Osteoblast (primary cell): ENCODE measurements around the gene ZNF177. TPM values are rescaled to one million over a fixed set of nuclear protein-coding genes. Genes with fewer than 3 reads are reported as not detected.
A peak's percentile ranks its signal among the peaks of the same experiment; 100 is the strongest.

Source experiments
- DNase-seq: peaks from one replicate; pipeline ENCODE4 v3.0.0; 2011; ENCODE audit warnings: low spot score, mixed read lengths; ENCODE audit not compliant: insufficient read length; ENCODE audit errors: missing footprints
- H2AFZ ChIP-seq: 2 replicates; pipeline ENCODE4 v1.6.0; 2011; ENCODE audit warnings: mild to moderate bottlenecking, low read length
- H3K27ac ChIP-seq: 2 replicates; pipeline ENCODE4 v1.5.1; 2011; ENCODE audit warnings: mild to moderate bottlenecking, low read depth, low read length, moderate library complexity
- H3K27me3 ChIP-seq: 2 replicates; pipeline ENCODE4 v1.6.0; 2012; ENCODE audit warnings: mild to moderate bottlenecking, control low read depth, inconsistent platforms, low read length, moderate library complexity; ENCODE audit not compliant: insufficient read depth
- H3K36me3 ChIP-seq: 2 replicates; pipeline ENCODE4 v1.5.1; 2011; ENCODE audit warnings: mild to moderate bottlenecking, low read length, control low read depth, moderate library complexity; ENCODE audit not compliant: insufficient read depth
- H3K4me1 ChIP-seq: 2 replicates; pipeline ENCODE4 v1.5.1; 2011; ENCODE audit warnings: mild to moderate bottlenecking, low read length, control low read depth, moderate library complexity; ENCODE audit not compliant: insufficient read depth
- H3K4me2 ChIP-seq: 2 replicates; pipeline ENCODE4 v1.6.0; 2011; ENCODE audit warnings: mild to moderate bottlenecking, low read length; ENCODE audit not compliant: insufficient read depth
- H3K4me3 ChIP-seq: fragments of 200-600 bp; sonication (generic); 3 replicates; pipeline ENCODE4 v1.5.1; 2012; ENCODE audit warnings: mild to moderate bottlenecking, low read length, inconsistent platforms; ENCODE audit not compliant: insufficient read depth
- H3K79me2 ChIP-seq: 2 replicates; pipeline ENCODE4 v1.6.0; 2012; ENCODE audit warnings: mild to moderate bottlenecking, low read length, control low read depth, inconsistent platforms; ENCODE audit not compliant: insufficient read depth
- H3K9me3 ChIP-seq: 2 replicates; pipeline ENCODE4 v1.5.1; 2011; ENCODE audit warnings: low read depth, low read length, control low read depth
- H4K20me1 ChIP-seq: 2 replicates; pipeline ENCODE4 v1.6.0; 2012; ENCODE audit warnings: mild to moderate bottlenecking, low read length, control low read depth; ENCODE audit not compliant: insufficient read depth
- total RNA-seq: library from RNA; depleted of rRNA; stranded (reverse); fragments of >200 nt; gene quantifications from 2 replicates; pipeline ENCODE4 v1.2.3, GENCODE V29; 2012
- TF ChIP-seq, protein P1 (sequence below): IDR thresholded peaks from 2 replicates; pipeline ENCODE4 v1.5.1; 2011; ENCODE audit warnings: mild to moderate bottlenecking, low read depth, low read length, moderate library complexity; ENCODE audit errors: extremely low read depth

ZNF177 gene
- total RNA-seq, 1 donor, result 0.72 TPM

DNA sequence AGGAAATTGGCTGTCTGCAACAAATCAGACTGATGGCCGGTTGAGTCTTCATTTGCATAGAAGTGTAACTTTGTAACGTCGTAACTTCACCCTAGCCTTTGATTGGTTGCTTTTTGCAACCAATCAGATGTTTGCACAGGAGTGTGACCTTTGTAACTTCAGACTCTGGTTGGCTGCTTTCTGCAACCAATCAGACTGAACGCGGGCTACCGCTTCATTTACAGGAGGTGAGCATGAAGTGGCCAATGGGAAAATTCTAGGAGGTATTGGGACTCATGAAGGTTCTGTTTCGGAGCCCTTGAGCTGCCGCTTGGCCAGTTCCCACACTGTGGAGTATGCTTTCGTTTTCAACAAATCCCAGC, 39.3 kb upstream of the ZNF177 start:
- H4K20me1 ChIP-seq, result no peaks in the 10 kb centered on the region
- TF ChIP-seq, protein P1, sequence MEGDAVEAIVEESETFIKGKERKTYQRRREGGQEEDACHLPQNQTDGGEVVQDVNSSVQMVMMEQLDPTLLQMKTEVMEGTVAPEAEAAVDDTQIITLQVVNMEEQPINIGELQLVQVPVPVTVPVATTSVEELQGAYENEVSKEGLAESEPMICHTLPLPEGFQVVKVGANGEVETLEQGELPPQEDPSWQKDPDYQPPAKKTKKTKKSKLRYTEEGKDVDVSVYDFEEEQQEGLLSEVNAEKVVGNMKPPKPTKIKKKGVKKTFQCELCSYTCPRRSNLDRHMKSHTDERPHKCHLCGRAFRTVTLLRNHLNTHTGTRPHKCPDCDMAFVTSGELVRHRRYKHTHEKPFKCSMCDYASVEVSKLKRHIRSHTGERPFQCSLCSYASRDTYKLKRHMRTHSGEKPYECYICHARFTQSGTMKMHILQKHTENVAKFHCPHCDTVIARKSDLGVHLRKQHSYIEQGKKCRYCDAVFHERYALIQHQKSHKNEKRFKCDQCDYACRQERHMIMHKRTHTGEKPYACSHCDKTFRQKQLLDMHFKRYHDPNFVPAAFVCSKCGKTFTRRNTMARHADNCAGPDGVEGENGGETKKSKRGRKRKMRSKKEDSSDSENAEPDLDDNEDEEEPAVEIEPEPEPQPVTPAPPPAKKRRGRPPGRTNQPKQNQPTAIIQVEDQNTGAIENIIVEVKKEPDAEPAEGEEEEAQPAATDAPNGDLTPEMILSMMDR, result no peak
- H3K4me2 ChIP-seq, result peak overlapping the region; percentile 82
- H3K79me2 ChIP-seq, result peaks cover 10% of the 10 kb centered on the region
- H3K36me3 ChIP-seq, result peaks cover 6% of the 10 kb centered on the region
- no peaks in the 10 kb centered on the region for H3K27me3 ChIP-seq
- peak; percentile 70 for DNase-seq
- peak overlapping the region; percentile 85 for H2AFZ ChIP-seq
- H3K27ac ChIP-seq, result peak overlapping the region; percentile 54
- peaks cover 1% of the 10 kb centered on the region for H3K9me3 ChIP-seq
- H3K4me3 ChIP-seq, result peak overlapping the region; percentile 74
- H3K4me1 ChIP-seq, result peaks cover 11% of the 10 kb centered on the region

DNA sequence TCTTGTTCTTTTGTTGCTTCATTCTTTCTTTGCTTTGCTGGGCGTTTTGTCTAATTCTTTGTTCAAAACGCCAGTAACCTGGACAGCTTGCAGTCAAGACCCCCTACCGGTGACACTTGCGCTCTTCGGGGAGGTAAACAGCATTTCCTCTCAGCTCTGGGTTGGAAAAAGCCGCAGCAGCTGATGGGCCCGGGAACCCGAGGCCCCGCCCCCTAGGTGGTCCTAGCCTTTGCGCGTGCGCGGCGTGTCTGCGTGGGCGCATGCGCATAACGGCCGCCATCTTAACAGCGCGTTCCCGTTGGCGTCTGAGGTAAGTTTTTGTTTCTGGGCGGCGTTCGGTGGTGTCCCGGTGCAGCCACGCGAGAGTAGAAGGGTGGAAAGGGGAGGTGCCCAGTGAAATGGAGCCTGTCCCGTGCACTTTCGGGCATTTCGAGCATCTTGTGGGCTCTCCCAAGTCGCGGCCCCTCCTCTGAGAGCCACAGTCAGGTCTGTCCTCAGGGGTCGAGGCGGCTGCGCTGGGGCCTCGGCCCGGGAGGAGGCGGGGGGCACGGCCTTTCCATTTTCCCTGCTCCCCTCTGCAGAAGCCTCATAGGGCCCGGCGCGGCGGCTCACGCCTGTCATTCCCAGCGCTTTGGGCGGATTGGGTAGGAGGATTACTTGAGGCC, 38.8 kb upstream of the ZNF177 start, which contains the start of gene ZNF559:
ZNF559 (plus strand) TSS at position 261 of the 665 bp plus-strand sequence. CDS start 14,371 bp downstream, outside the sequence.
- peak; percentile 98 for DNase-seq
- H3K9me3 ChIP-seq, result peaks cover 3% of the 10 kb centered on the region
- H3K4me1 ChIP-seq, result peaks cover 11% of the 10 kb centered on the region
- H3K4me3 ChIP-seq, result peak within 1 kb of the TSS; percentile 74
- peak within 1 kb of the TSS; percentile 96 for H2AFZ ChIP-seq
- peaks cover 14% of the 10 kb centered on the region for H3K79me2 ChIP-seq
- no peaks in the 10 kb centered on the region for H3K27me3 ChIP-seq
- peaks cover 6% of the 10 kb centered on the region for H3K36me3 ChIP-seq
- peak within 1 kb of the TSS; percentile 82 for H3K4me2 ChIP-seq
- TF ChIP-seq, protein P1, result peak; percentile 27
- no peaks in the 10 kb centered on the region for H4K20me1 ChIP-seq
- peak within 1 kb of the TSS; percentile 54 for H3K27ac ChIP-seq

DNA sequence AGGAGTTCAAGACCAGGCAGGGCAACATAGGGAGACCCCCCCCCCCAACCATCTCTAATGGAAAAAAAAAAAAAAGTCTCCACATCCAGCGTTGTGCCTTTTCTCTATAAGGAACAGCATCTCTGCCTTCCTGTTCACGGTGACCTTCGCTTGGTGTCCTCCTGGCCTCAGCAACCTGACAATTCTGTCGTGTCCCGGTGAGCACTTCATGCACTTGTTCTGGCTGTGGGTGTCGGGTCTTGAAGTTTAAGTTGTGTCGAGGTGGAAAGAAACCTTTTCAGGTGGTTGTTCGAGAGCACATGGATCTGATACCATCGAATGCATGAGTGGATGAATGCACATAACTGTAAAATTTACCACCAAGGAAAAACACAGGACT, 38.2 kb upstream of the ZNF177 start:
- Histone ChIP-seq H3K4me1 (peaks cover 11% of the 10 kb centered on the region), H2AFZ (peak overlapping the region; percentile 96), H4K20me1 (no peaks in the 10 kb centered on the region), H3K4me2 (peak overlapping the region; percentile 82), H3K9me3 (peaks cover 3% of the 10 kb centered on the region), H3K27me3 (no peaks in the 10 kb centered on the region), H3K36me3 (peaks cover 6% of the 10 kb centered on the region), H3K27ac (peak overlapping the region; percentile 54), H3K79me2 (peaks cover 14% of the 10 kb centered on the region), H3K4me3 (peak overlapping the region; percentile 74)
- no peak for DNase-seq
- TF ChIP-seq, protein P1, result no peak

DNA sequence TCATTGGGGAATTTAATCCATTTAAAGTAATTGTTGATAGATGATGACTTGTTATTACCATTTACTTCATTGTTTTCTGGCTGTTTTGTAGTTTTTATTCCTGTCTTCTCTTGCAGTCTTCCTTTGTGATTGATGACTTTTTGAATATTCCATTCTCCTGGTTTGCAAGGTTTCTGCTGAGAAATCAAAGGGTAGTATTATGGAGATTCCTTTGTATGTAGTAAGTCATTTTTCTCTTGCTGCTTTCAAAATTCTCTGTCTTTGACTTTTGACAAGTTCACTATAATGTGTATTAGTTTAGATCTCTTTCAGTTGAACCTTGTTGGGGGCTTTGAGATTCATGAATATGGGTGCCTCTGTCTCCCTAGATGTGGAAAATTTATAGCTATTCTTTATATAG, 32.8 kb upstream of the ZNF177 start:
- Histone ChIP-seq H3K27me3 (no peaks in the 10 kb centered on the region), H3K79me2 (peaks cover 25% of the 10 kb centered on the region), H3K9me3 (peaks cover 12% of the 10 kb centered on the region)

More for the DNA sequence above, 32.8 kb upstream of the ZNF177 start:
- Histone ChIP-seq H3K4me1 (no peaks in the 10 kb centered on the region), H2AFZ (no peak overlapping the region), H3K27ac (no peak overlapping the region), H3K4me3 (no peak overlapping the region), H3K36me3 (peaks cover 15% of the 10 kb centered on the region), H4K20me1 (no peaks in the 10 kb centered on the region), H3K4me2 (no peak overlapping the region)
- TF ChIP-seq, protein P1, result no peak
- no peak for DNase-seq
